ENCODE measurements around the gene METAP2.

Gene METAP2

GRCh38 chr12:95506707-95507523, 33.0 kb downstream of the METAP2 start:
- TF ChIP-seq TAF1 (IDR thresholded peaks at IDR 0.05; ENCODE audit: borderline replicate concordance, insufficient read depth, low read length) (no peak), POLR2AphosphoS5 (IDR thresholded peaks at IDR 0.05; ENCODE audit: low read depth, low read length) (no peak), REST (IDR thresholded peaks at IDR 0.05; ENCODE audit: insufficient read depth in 1 of 2, low read depth in 2 of 2, low read length in 2 of 2) (no peak), FOXP2 (optimal IDR thresholded peaks at IDR 0.05; ENCODE audit: borderline replicate concordance, extremely low read depth, extremely low read length, insufficient read depth) (no peak), SIN3A (IDR thresholded peaks at IDR 0.05; ENCODE audit: borderline replicate concordance, insufficient read depth, low read length) (no peak)

GRCh38 chr12:95509300-95509699, 35.3 kb downstream of the METAP2 start:
- TF ChIP-seq SIN3A (IDR thresholded peaks at IDR 0.05; ENCODE audit: borderline replicate concordance, insufficient read depth, low read length) (no peak), POLR2AphosphoS5 (IDR thresholded peaks at IDR 0.05; ENCODE audit: low read depth, low read length) (no peak), REST (IDR thresholded peaks at IDR 0.05; ENCODE audit: insufficient read depth in 1 of 2, low read depth in 2 of 2, low read length in 2 of 2) (no peak), FOXP2 (optimal IDR thresholded peaks at IDR 0.05; ENCODE audit: borderline replicate concordance, extremely low read depth, extremely low read length, insufficient read depth) (no peak), TAF1 (IDR thresholded peaks at IDR 0.05; ENCODE audit: borderline replicate concordance, insufficient read depth, low read length) (no peak)

- TF ChIP-seq POLR2AphosphoS5 (IDR thresholded peaks at IDR 0.05; ENCODE audit: low read depth, low read length) (no peak), TAF1 (IDR thresholded peaks at IDR 0.05; ENCODE audit: borderline replicate concordance, insufficient read depth, low read length) (no peak), FOXP2 (optimal IDR thresholded peaks at IDR 0.05; ENCODE audit: borderline replicate concordance, extremely low read depth, extremely low read length, insufficient read depth) (no peak), SIN3A (IDR thresholded peaks at IDR 0.05; ENCODE audit: borderline replicate concordance, insufficient read depth, low read length) (no peak), REST (IDR thresholded peaks at IDR 0.05; ENCODE audit: insufficient read depth in 1 of 2, low read depth in 2 of 2, low read length in 2 of 2) (no peak)
Measured at GRCh38 chr12:95511977-95512376, 38.0 kb downstream of the METAP2 start.

DNA sequence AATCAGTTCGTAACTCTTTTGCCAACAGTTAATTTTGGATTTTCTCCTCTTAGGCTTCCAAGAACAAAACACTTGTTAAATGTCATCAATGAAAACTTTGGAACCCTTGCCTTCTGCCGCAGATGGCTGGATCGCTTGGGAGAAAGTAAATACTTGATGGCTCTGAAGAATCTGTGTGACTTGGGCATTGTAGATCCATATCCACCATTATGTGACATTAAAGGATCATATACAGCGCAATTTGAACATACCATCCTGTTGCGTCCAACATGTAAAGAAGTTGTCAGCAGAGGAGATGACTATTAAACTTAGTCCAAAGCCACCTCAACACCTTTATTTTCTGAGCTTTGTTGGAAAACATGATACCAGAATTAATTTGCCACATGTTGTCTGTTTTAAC, 39.6 kb downstream of the METAP2 start:
- TF ChIP-seq REST (IDR thresholded peaks at IDR 0.05; ENCODE audit: insufficient read depth in 1 of 2, low read depth in 2 of 2, low read length in 2 of 2) = no peak
- no peak for TF ChIP-seq POLR2AphosphoS5 (IDR thresholded peaks at IDR 0.05; ENCODE audit: low read depth, low read length)
- TF ChIP-seq FOXP2 (optimal IDR thresholded peaks at IDR 0.05; ENCODE audit: borderline replicate concordance, extremely low read depth, extremely low read length, insufficient read depth) = no peak
- TF ChIP-seq SIN3A (IDR thresholded peaks at IDR 0.05; ENCODE audit: borderline replicate concordance, insufficient read depth, low read length) = no peak
